Activated gamma-delta T cell treated with anti-CD3 and anti-CD28 coated beads, Interleukin-2, amount 50 U/mL, for 16 hours (primary cell): ENCODE data around the gene RASAL2.
"Not testable (repeated sequence)": the region's sequence is repeated elsewhere in the genome, so short reads cannot be mapped to it uniquely, and the experiment has no call there.

Source experiments
- DNase-seq: peaks from one replicate; pipeline ENCODE4 v3.0.0-alpha.2; 2020; ENCODE audit warnings: low read depth

Gene RASAL2

DNA sequence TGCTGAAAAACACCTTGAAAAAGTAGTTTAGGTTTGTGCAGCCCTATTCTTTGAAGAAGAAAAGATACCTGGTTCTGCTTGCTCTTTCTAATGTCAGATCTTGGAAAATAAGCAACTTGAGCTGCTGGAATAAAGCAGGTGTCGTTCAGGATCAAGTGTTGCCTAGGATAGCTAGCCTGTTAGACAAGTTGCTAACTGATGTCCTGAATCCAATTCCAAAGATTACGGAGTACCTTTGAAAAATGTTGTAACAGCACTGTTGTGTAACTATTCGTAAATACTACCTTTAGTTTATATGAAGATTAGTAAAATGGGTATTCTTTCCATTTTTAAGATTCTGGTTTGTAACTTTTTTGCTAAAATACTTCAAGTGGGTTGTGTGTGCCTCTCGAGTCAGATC lies 251.3 kb downstream of the RASAL2 start:
- no peak for DNase-seq

DNA sequence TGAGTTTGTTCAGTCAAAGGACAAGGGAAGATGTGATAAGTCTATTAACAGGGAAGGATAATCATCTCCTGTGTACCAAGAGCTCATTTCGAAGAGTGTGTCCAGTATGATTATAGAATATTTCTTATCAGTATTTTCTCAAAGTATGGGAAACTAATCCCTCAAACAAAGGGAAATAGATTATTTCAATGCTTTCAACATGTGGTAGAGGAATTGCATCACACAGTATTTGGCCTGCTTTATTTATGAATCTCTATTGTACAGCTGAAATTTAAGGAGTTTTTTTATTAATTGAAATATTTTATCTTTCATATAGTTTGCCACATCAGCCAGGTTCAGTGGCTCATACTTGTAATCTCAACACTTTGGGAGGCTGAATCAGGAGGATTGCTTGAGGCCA lies 251.9 kb downstream of the RASAL2 start:
- no peak for DNase-seq

DNA sequence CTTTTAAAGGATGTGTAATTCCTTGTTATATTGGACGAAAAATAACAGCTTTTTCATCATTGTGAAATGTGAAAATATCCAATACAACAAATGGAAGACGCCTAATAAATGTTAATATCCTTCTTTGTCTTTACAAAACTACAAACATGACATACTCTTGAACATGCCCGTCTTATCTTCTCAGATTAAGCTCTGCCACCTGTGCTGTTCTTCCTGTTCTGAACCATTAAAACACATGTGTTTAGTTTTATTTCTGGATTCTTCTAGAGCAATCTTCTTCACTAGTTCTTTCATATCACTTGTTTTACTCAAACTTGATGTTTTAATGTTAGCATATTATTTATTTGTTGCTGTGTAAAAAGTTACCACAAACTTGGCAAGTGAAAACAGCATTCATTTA lies 255.9 kb downstream of the RASAL2 start:
- DNase-seq: no peak

DNA sequence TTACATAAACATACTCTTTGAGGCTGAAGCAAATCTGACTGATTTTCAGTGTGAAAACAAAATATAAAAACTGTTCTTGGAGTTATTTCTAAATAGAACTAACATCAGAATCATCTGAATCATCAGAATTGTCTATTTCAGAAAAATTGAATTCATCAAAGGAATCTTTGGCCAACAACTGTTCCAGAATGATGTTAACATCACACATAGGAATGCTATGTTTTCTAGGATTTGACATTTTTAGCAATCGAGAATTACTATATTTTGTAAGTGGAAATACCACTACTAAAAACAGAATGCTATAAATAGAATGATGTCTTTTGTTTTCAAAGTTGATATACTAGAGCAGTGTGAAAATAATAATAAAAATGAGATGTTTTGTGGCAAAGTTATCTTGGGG lies 258.0 kb downstream of the RASAL2 start:
- not testable (repeated sequence) for DNase-seq

DNA sequence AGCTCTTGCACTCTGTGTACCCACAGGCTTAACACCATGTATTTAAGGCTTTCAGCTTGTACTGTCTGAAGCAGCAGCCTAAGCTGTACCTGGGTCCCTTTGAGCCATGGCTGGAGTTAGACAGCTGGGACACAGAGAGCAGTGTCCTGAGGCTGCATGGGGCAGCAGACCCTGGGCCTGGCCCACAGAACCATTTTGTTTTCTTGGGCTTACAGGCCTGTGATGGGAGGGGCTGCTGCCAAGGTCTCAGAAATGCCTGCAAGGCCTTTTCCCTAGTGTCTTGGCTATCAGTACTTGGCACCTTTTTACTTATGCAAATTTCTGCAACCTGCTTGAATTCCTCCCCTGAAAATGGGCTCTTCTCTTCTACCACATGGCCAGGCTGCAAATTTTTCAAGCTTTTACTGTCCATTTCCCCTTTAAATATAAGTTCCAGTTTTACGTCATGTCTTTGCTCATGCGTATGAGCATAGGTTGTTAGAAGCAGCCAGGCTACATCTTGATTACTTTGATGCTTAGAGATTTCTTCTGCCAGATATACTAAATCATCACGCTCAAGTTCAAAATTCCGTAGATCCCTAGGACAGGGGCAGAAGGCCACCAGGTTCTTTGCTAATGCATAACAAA lies 259.0 kb downstream of the RASAL2 start:
- no peak for DNase-seq

DNA sequence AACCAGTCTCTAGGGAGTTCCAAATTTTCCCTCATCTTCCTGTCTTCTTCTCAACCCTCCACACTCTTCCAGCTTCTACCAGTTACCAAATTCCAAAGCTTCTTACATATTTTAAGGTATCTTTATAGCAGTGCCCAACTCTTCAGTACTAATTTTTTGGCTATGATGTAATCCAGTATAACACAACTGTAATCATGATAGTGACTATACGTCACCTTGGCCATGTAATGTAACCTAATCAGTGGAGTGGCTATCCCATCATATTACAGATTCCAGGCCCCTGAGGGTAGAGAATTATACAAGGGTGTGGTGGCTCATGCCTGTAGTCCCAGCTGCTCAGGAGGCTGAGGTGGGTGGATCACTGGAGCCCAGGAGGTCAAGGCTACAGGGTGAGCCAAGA lies 259.6 kb downstream of the RASAL2 start:
- DNase-seq: no peak

DNA sequence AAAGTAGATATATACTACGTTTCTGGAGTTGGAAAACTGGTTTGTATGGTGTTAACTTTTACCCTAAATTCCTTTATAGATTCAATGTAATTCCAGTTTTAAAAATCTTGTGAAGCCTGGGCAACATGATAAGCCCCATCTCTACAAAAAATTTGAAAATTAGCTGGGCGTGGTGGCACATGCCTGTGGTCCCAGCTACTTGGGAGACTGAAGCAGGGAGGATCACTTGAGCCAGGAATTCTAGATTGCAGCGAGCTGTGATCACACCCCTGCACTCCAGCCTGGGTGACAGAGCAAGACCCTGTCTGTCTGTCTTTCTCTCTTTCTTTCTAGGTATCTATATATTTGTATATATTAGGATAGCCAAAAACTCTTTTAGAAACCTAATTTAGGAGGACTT lies 260.9 kb downstream of the RASAL2 start:
- DNase-seq: no peak

DNA sequence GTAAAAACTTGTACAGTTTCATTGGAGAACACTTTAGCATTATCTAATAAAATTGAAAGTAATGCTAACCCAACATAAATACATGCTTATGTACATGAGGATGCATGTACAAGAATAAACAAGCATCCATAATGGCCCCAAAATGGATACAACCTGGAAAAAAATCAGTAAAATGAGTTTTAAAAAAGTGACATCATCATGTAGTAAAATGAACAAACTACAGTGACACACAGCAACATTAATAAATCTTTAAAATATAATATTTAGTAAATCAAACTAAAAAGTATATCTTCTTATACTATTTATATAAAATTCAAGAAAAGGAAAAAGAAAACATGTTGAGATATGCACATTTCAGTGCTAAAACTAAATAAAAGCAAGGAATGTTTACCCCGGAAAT lies 262.4 kb downstream of the RASAL2 start:
- no peak for DNase-seq

DNA sequence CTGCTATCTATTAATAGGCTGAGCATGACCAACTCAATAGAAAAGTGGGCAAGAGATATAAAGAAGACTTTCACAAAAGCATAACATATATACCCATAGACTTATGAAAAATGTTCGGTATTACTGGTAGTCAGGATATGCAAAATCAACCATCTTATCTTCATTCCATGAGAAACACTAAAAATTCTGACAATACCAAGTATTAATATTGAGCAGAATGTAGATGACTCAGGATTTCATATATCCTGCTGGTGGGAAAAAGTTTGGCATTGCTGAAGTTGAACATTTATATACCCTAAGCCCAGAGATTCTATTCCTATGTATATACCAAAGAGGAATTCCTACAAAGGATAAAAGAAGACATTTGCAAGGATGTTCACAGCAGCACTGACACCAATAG lies 264.6 kb downstream of the RASAL2 start:
- no peak for DNase-seq

DNA sequence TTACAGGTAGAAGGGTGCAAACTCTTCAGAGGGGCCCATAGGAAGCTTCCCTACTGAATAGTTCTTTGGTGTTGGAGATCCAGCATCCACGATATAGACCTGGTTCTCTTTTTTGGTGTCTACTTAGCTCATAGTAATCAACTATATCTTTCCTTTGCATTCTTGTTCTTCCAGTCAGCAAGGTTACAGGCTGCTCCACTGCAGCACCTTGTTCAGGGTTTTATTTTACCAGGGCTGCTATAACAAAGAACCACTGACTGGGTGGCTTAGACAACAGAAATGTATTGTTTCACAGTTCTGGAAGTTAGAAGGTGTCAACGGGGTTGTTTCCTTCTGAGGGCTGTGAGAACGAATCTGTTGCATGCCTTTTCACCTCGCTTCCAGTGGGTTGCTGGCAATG lies 266.5 kb downstream of the RASAL2 start:
- no peak for DNase-seq

DNA sequence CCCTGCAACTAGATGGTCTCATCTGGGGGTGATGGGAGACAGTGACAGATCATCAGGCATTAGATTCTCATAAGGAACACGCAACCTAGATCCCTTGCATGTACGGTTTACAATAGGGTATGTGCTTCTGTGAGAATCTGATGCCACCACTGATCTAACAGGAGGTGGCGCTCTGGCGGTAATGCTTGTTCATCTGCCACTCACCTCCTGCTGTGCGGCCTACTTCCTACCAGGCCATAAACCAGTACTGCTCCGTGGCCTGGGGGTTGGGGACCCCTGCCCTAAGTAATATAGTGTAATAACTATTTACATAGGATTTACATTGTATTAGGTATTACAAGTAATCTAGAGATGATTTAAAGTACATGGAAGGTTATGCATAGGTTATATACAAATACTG lies 267.9 kb downstream of the RASAL2 start:
- DNase-seq: no peak

DNA sequence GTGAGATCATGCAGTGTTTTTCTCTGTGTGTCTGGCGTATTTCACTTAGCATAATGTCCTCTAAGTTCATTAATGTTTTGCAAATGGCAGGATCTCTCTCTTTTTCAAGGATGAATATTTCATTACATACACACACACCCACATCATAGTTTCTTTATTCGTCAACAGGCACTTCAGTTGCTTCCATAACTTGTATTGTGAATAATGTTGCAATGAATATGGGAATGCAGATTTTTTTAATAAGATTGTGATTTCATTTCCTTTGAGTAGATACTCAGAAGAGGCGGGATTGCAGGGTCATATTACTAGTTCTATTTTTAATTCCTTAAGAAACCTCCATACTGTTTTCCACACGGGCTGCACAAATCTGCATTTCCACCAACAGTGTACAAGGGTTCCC lies 268.8 kb downstream of the RASAL2 start:
- DNase-seq: no peak

DNA sequence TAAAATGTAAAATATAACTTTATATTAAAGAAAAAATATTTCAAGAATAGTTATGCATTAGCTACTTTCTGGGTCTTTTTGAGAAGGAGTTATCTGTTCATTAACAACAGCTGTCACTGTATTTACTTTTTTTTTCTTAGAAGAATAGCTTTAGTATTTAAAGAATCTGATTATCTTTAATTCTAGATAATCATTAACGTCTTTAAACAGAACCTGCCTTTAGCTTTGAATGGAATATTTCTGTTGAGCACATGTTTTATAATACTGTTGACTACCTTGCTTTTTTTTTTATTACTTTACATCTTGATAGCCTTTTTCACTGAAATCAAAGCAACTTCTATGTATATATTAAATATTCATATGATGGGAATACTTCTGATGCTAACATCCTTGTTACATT lies 270.9 kb downstream of the RASAL2 start:
- DNase-seq: no peak

DNA sequence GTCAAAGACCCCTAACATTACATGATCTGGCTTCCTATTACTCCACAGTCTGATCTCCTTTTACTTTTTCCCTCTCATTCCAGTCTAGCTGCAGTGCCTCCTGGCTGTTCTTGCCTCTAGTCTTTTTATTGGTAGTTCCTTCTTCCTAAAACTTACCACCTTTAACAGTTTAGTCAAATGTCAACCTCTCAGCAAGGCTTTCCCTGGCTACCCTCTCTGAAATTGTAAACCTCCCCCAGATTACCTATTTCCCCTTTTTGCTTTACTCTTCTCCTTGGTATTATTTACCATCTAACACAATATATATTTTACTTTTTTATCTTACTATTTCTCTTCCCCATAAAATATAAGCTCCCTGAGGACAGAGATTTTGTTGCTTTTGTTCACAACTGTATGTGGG lies 273.2 kb downstream of the RASAL2 start:
- no peak for DNase-seq

DNA sequence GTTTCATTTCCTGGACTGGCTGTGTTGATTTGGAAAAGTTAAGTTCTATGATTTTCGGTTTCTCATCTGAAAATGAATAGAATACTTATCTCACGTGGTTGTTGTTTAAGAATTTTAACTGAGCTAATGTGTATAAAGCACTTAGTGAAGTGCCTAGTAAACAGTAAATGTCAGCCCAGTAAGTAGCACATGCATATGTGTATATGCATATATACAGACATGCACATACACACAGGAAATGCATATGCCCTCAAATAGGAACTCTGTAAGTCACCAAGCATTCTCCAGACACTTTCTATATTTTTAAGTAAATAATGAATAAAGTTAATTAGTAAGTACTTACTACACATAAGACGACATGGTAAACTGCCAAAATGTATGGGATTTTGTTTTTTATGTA lies 274.3 kb downstream of the RASAL2 start:
- no peak for DNase-seq

DNA sequence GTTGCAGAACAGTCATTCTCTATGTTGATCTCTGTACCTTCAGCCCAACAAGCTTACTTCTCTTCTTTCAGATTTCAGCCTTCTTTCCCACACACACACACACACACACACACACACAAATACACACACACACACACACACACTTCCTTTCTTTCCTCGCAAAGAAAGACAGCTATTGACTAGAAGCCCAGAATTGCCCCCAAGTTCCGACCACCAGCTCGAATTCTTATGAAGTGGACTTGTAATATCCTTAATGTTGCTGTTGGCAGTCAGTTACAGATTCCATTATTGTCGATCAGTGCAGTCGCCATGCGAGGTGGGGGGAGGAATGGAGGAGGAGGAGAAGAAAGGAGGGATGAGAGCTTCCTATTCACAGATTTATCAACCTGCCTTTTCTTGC lies 277.3 kb downstream of the RASAL2 start:
- DNase-seq: no peak

DNA sequence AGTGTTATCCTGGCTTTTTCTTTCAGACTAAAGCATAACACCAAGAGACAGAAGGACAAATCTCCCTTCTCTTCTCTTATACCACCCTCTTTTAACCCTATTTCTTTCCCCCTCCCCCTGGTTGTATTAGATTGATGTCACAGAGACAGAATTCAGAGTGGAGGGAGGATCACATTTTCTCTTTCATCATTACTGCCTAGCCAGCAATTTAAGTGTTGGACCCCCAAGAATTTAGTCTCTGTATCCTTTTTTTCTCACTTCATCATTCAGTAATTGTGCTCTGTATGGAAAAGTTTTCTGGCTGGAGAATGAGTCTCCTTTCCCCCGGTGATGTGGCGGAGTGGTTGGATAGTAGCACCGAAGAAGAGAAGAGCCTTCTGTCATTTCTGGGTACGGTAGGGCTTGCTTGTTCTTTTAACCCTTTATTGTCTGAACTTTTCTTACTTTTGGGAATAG lies 278.1 kb downstream of the RASAL2 start:
- no peak for DNase-seq

DNA sequence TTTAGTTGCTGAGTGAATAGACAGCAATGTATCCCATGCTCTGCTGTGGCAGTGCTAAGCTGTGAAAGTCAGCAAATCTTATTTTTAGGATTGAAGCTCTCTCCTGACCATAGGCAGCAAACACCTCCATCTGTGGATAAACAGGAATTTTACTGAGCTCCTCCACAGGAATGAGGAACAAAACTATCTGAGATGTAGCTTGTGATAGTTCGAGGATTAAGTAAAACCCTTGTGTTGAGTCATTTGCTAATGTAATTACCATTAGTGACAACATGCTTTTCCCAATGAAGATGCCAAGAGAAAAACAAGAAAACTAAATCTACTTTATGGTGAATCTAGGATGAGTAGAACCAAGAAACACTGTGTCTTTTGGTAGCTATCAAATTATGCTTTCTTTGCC lies 280.1 kb downstream of the RASAL2 start:
- no peak for DNase-seq

DNA sequence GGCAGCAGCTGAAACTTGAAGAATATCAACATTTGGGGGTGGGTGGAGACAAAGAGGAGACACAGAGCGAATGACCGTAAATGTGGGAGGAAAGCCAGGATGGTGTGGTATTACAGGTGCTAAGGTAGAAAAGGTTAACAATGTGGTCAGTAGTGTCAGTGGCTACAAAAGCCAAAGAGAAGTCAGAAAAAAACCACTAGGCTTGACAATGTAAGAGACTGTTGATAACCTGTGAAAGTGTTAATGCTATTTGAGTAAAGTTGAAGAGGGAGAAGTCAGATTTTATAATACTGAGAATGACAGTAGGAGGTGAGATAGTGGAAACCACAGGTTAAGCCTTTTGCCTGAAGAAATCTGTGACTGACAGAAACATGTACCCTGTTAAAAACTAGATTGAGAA lies 282.1 kb downstream of the RASAL2 start:
- DNase-seq: no peak

DNA sequence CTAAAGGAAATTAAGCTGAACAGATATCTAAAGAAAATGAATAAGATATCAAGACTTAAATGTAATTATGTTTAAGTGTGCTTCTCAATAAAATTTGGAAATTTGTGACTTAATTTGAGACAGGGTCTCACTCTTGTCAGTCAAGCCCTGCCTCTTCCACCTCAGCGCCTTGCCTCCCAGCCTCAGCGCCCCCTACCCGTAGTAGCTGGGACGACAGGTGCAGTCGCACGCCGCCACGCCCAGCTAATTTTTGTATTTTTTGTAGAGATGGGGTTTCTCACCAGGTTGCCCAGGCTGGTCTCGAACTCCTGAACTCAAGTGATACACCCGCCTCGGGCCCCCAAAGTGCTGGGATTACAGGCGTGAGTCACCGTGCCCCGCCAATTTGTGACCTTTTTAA lies 285.9 kb downstream of the RASAL2 start:
- no peak for DNase-seq

DNA sequence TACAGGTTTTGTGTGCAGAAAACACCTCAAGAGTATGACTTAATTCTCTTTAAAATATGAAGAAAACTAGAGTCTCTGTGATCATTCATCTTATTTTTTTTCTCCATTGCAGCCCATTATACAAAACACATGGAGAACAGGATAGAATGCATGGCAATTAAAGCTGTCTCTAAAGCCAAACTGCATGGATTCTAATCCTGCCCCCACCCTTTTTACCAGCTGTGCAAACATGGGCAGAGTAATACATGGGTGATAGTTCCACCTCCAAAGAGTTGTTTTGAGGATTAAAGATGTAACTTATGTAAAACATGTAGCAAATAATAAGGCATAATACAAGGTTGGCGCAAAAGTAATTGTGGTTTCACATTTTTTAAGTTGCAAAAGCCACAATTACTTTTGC lies 288.5 kb downstream of the RASAL2 start:
- DNase-seq: no peak

DNA sequence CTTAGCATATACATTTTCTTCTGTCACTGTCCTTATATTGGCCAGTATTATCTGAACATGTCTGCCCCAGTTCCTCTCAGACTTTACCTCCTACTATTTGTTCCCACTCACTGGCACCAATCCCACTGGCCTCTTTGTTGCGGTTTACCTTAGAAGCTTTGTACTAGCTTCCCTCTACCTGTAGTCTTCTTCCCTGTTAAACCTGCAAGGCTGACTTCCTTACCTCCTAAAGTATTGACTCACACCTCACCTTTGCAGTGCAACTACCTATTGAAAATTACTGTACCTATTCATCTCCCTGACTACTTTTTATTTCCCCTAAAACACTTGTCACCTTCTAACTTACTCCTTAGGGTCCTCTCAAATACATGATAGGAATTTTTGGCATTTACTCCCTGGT lies 291.8 kb downstream of the RASAL2 start:
- no peak for DNase-seq

DNA sequence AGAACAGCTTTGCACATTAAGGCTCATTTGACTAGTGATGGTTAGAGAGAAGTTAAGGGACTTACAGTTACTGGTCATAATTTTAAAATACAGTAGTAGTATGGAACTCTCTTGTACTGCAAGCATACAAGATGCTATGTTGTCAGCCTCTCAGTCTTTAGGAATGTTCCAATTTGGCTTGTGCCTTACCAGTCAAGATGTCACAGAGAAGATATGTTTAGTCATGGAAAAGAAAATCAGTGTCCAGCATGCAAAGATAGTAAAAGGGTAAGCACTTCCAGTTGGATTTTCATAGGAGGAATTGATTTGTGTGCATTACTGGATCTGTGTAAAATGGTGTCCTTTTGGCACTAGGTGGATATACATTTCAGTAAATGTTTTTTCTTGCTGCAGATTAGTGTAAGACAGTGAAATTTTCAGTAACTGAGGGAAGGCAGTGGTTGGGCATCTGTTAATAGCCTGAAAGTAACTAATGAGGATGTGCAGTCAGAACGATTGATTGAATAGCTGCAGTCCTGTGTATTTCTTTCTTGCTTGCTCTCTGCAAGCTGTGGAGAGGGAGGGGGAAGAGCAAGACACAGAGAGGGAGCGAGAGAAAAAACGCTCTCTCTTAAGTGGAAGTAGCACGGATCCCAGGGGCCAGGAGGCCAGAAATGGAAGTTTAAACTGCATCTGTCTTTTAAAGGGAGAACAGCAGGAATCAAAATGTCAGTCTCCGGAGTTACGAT lies 294.7 kb downstream of the RASAL2 start:
- no peak for DNase-seq

DNA sequence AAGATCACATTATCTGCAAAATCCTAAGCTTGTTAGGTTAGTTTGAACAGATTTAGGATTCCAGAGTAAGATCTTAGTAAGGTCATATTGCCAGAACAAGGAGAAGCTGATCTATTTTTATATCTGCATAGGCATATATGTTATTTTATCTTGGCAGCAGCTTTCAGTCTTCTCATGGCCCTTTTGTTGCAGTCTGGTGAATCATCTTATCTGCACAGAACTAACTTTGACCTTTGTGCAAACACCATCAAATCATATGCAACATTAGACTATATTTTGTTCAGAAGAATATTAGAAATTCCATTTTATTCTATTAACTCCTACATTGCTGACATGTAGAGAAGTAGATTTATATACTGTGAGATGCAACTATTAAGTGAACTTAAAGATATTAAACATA lies 295.5 kb downstream of the RASAL2 start:
- DNase-seq: no peak
